ENCODE results near the gene UTS2R. TPM values are rescaled to one million over a fixed set of nuclear protein-coding genes. Genes with fewer than 3 reads are reported as not detected.

Gene UTS2R
- total and polyA plus RNA-seq, 2 of the 4 experiments (the other 2 are of a cell fraction), result not detected

DNA sequence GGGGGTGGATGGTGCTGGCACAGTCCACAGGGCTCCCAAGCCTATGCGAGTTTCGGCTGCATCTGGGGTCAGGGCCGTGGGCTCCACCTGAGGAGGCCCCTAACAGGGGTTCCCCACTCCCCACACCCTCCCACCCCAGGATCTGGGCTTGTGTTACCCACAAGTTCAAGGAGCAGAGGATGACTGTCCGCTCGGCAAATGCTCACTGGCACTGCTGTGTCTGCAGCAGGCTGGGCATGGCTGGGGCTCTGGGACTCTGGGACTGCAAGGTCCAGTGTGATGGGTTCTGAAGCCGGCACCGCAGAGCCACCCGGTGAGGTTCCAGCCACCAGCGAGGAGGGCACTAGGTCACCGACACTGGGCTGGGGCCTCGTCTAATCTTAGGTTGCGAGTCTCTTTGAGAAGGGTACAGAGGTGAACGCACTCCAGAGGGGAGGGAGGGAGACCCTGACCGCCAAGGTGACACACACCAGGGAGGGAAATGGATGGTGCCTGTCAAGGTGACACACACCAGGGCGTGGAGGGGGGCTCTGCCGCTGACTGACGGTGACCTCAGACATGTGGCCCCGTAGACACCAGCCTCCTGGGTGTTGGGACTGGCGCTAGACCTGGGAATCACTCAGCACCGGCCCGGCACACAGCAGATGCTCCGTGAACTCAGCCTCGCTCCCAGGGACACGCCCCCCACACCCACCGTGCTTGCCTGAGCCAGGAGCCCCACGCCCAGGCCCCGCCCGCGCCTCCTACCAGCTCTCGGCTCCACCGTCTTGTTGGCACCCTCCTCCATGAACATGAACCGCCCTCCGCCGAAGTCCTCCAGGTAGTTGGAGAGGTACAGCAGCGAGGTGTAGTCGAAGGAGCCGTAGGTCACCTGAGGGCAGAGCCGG, 26.1 kb downstream of the UTS2R start:
- Histone ChIP-seq H3K27ac (ENCODE audit: insufficient read depth, low read length) (no peak overlapping the region), H3K4me3 (ENCODE audit: insufficient read depth, low read depth, low read length) (no peak overlapping the region), H2AFZ (replicated peaks; ENCODE audit: low read length, poor library complexity) (no peak overlapping the region), H3K23ac (ENCODE audit: low read depth, low read length) (no peak overlapping the region), H3K4me1 (ENCODE audit: control insufficient read depth, insufficient read depth, low read length) (peaks cover 12% of the 10 kb centered on the region), H3K9ac (ENCODE audit: low read depth, low read length) (no peak overlapping the region), H2AK9ac (replicated peaks; ENCODE audit: low read depth, low read length, poor library complexity) (peak overlapping the region; percentile 0), H2BK120ac (ENCODE audit: low read depth, low read length) (no peak overlapping the region), H2BK5ac (ENCODE audit: low read depth, low read length, poor library complexity, severe bottlenecking) (no peak overlapping the region), H3K4me2 (ENCODE audit: low read depth, low read length) (no peak overlapping the region), H3K27me3 (ENCODE audit: control insufficient read depth, insufficient read depth, low read length) (no peaks in the 10 kb centered on the region), H3K9me3 (ENCODE audit: control insufficient read depth, insufficient read depth, low read length) (no peaks in the 10 kb centered on the region), H3K9me1 (ENCODE audit: insufficient read depth, low read length) (no peaks in the 10 kb centered on the region), H3K56ac (ENCODE audit: extremely low read depth, insufficient read depth, low read length) (no peak overlapping the region), H3K36me3 (ENCODE audit: control insufficient read depth, insufficient read depth, low read length) (peaks cover 3% of the 10 kb centered on the region; the same call in 1 of the 2 replicates), H3K79me1 (ENCODE audit: low read depth in 1 of 2, low read length in 2 of 2) (no peaks in the 10 kb centered on the region), H3K18ac (ENCODE audit: low read depth, low read length) (no peak overlapping the region), H2BK15ac (ENCODE audit: low read depth, low read length) (no peak overlapping the region), H4K20me1 (ENCODE audit: insufficient read depth, low read length) (peaks cover 7% of the 10 kb centered on the region), H2BK20ac (ENCODE audit: low read depth, low read length) (no peak overlapping the region), H2AK5ac (ENCODE audit: low read depth, low read length) (peak overlapping the region; percentile 56; the same call in 1 of the 2 replicates), H4K8ac (ENCODE audit: low read depth in 2 of 2, low read length in 2 of 2) (no peak overlapping the region), H3K4ac (ENCODE audit: low read depth, low read length) (no peak overlapping the region; the same call in 1 of the 2 replicates), H4K5ac (ENCODE audit: low read depth, low read length) (no peak overlapping the region), H4K91ac (ENCODE audit: insufficient read depth, low read depth, low read length) (no peak overlapping the region), H3K14ac (replicated peaks; ENCODE audit: low read depth, low read length) (no peak overlapping the region)
- DNase-seq (no peak), ATAC-seq (ENCODE audit: low read depth) (no peak)
- dilution Hi-C loops (cut with HindIII; ENCODE audit: low sequenced_read_pairs, unreplicated experiment) (no loop called here), in situ Hi-C loops (cut with MboI; ENCODE audit: low sequenced_read_pairs) (no loop called here), intact Hi-C loops (cut with micrococcal nuclease) (no loop called here)
- no peak for TF ChIP-seq CHD1 (IDR thresholded peaks at IDR 0.05; ENCODE audit: low read depth, low read length)
- TF ChIP-seq NFE2L2 (IDR thresholded peaks at IDR 0.05; ENCODE audit: low read depth, low read length), result no peak
- no peak for TF ChIP-seq CEBPB (IDR thresholded peaks at IDR 0.05; ENCODE audit: low read depth, low read length)
- TF ChIP-seq RCOR1 (IDR thresholded peaks at IDR 0.05; ENCODE audit: insufficient replicate concordance, low read length), result no peak
- TF ChIP-seq MAZ (IDR thresholded peaks at IDR 0.05; ENCODE audit: borderline replicate concordance, low read depth, low read length), result no peak
- TF ChIP-seq MXI1 (IDR thresholded peaks at IDR 0.05; ENCODE audit: borderline replicate concordance, low read depth, low read length), result no peak
- 87% methylated on average over 6 of the region's 38 CpGs; no CpG with 5 or more reads in 1 of the 2 experiments for WGBS, 2 experiments (ENCODE audit: extremely low coverage in 2 of 2, insufficient read length in 1 of 2)
- POLR2A ChIA-PET (ENCODE audit: unreplicated experiment), result no interaction called here
- CTCF ChIA-PET, result no interaction called here
- BruUV-seq (replicated peaks), result no TSS peak

All from IMR-90 (cell line).